ENCODE measurements around the gene MAGI2.
"Not testable (repeated sequence)": the region's sequence is repeated elsewhere in the genome, so short reads cannot be mapped to it uniquely, and the experiment has no call there.

Gene MAGI2

DNA sequence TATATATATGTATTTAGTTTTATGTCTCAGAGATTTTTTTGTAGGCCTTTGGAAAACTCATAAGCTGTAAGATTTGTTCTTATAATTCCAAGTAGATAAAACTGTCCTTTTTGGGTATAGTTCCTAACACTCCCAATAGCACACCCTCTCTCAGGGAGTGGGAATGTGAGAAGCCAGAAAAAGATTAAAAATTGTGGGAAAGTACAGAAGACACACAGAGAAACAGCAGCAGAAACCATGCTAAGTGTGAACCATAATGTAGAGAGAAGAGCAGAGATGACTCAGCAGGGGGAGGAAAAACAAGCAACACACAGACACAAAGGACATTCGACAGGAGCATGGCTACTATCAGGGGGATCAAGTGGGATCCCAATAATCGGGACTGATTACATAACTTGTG is 401.6 kb downstream of the MAGI2 start:
- no peak for DNase-seq (ENCODE audit: low read depth)

DNA sequence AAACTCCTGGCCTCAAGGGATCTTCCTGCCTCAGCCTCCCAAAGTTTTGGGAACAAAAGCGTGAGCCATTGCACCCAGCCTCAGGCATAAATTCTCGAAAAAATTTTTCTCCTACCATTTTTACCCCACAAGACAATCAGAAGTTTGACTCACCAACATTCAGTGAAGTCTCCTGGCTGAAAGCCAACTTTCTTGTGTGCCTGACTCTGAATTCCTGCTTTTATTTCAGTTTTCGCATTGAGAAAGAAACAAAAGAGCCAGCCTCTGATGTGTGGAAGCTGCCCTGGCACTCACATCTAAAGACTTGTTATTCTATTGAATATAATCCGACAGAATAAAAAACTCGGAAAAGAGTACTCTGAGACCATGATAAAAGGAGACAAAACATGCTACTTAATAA is 402.9 kb downstream of the MAGI2 start:
- DNase-seq (ENCODE audit: low read depth), result no peak

GRCh38 chr7:79046061-79046460 is 407.4 kb downstream of the MAGI2 start:
- DNase-seq (ENCODE audit: low read depth), result no peak

GRCh38 chr7:79037001-79037400 is 416.5 kb downstream of the MAGI2 start:
- DNase-seq (ENCODE audit: low read depth), result no peak

DNA sequence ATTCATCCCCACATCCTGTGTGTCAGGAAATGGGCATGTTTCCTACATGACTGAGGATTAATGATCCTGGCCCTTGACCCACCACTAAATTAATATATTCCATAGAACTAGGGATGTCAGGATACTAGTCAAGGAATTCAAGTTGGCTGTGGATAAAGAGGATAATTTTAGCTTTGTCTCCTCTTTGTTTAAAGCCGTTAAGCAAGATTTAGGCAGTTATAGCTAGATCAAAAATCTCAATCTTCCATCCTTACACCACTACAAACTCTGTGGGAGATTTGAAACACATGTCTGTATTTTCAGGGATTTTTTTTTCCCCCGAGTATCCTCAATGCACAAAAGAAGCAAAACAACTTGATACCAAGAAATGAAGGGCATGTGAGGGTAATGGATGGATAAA is 417.1 kb downstream of the MAGI2 start:
- DNase-seq (ENCODE audit: low read depth), result no peak

DNA sequence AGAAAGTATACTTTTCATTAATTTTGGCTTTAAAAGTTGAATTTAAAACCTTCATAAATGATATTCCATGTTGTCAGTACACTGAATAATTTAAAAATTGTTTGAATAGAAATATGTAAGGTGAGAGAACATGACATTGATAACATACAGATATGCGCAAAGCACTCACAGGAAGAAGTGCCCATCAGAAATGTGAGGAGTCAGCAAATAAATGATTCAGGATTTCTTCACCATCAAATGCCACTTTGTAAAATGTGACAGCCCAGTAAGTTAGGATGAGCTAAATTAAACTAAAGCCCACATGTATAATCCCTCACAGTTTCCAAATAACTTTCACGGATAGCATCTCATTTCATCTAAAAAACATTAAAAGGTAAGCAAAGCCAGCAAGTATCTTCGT is 417.6 kb downstream of the MAGI2 start:
- no peak for DNase-seq (ENCODE audit: low read depth)

GRCh38 chr7:79034730-79035129 is 418.7 kb downstream of the MAGI2 start:
- DNase-seq (ENCODE audit: low read depth), result no peak

DNA sequence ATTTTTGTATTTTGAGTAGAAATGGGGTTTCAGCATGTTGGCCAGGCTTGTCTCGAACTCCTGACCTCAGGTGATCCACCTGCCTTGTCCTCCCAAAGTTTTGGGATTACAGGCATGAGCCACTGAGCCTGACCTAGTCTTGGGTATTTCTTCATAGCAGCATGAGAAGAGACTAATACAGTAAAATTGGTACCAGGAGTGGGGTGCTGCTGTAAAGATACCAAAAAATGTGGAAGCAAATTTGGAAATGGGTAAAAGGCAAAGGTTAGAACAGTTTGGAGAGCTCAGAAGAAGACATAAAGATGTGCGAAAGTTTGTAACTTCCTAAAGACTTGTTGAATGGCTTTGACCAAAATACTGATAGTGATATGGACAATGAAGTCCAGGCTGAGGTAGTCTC is 433.8 kb downstream of the MAGI2 start:
- DNase-seq (ENCODE audit: low read depth), result not testable (repeated sequence)

GRCh38 chr7:79011921-79012320 is 441.5 kb downstream of the MAGI2 start:
- DNase-seq (ENCODE audit: low read depth), result no peak

DNA sequence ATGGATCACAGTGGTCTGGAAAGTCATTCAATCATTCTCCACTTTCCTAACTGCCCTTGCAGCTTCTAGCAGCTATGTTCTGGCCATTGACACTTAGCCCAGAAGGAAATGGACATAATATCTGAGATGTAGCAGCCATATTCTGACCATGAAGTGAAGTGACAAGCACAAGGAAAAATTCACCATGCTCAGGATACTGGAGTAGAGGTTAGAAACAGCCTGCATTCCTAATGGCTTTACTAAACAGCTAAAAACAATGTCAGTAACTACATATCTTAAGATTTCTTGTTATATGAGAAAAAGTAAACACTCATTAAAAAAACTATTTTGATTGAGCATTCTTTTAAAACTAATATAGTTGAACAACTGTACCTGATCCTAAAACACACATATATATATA is 443.8 kb downstream of the MAGI2 start:
- DNase-seq (ENCODE audit: low read depth), result no peak

GRCh38 chr7:79008786-79009185 is 444.7 kb downstream of the MAGI2 start:
- DNase-seq (ENCODE audit: low read depth), result no peak

- no peak for DNase-seq (ENCODE audit: low read depth)
Measured at GRCh38 chr7:78996013-78996412, 457.5 kb downstream of the MAGI2 start.

GRCh38 chr7:78993341-78993740 is 460.1 kb downstream of the MAGI2 start:
- no peak for DNase-seq (ENCODE audit: low read depth)

- DNase-seq (ENCODE audit: low read depth), result no peak
Measured at GRCh38 chr7:78985509-78985908, 468.0 kb downstream of the MAGI2 start.

DNA sequence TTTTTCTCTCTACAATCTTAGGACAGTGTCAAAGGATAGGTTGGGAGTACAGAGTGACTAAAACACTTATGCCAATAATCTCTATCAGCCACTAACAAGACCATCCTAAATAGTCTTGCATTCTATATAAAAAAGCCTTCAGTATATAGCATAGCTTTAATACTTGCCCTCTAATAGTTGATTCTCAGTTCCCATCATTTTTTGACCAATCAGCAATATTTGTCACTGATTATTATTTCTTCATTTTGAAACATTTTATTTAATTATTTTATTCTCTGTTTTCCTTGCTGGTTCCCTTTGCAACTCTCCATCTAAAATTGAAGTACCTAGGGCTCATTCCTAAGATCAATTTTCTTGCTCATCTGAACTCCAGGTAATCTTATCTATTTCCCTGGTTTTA is 470.0 kb downstream of the MAGI2 start:
- no peak for DNase-seq (ENCODE audit: low read depth)

DNA sequence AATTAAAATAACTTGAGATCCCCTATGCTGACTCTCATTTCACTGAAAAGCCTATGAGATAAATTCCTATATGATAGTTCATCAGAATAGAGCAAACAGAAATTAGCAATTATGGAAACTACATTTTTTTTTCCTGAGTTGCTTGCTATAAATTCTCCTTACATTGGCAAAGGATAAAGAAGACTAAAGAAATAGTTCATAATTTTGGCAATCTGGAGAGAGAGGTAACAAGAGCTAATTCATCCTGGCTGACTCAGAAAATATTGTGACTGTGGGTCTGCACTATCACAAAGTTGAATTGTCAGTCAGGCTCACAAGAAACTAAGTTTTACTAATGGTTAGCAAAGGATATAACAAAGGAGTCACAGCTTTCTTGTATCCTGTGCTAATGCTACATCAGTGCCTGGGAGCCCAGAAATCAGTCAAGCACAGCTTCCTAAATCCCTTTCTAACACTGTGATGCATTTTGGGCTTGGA is 483.0 kb downstream of the MAGI2 start:
- no peak for DNase-seq (ENCODE audit: low read depth)

DNA sequence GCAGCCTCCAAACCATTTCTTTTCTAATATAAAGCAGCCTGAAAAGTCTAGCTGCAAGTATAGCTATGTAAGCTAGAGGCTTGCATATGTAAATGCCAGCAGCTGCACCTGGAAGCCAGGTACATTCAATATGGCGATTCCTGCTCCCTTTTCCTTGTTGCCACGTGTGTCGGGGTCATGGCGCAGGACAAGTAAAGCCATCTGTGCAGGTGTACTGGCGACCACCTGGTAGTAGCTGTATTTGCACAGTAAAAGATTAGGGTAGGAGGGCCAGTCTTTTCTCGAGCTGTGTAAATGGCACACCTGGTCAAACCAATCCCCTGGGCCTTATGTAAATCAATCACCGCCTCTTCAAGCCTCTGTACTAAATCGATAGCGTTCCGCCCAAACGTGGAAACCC is 484.5 kb downstream of the MAGI2 start:
- no peak for DNase-seq (ENCODE audit: low read depth)

DNA sequence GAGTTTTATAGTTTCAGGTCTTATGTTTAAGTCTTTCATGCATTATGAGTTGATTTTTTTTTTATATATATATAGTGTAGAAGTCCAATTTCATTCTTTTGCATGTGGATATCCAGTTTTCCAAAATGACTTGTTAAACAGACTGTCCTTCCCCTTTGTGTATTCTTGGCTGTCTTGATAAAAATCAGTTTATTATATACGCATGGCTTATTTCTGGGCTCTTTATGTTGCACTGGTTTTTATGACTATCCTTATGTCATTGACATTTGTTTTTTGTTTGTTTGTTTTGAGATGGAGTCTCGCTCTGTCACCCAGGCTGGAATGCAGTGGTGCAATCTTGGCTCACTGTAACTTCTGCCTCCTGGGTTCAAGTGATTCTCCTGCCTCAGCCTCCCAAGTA is 485.9 kb downstream of the MAGI2 start:
- DNase-seq (ENCODE audit: low read depth), result not testable (repeated sequence)

- no peak for DNase-seq (ENCODE audit: low read depth)
Measured at GRCh38 chr7:78967046-78967445, 486.4 kb downstream of the MAGI2 start.

GRCh38 chr7:78959477-78959876 is 494.0 kb downstream of the MAGI2 start:
- no peak for DNase-seq (ENCODE audit: low read depth)

DNA sequence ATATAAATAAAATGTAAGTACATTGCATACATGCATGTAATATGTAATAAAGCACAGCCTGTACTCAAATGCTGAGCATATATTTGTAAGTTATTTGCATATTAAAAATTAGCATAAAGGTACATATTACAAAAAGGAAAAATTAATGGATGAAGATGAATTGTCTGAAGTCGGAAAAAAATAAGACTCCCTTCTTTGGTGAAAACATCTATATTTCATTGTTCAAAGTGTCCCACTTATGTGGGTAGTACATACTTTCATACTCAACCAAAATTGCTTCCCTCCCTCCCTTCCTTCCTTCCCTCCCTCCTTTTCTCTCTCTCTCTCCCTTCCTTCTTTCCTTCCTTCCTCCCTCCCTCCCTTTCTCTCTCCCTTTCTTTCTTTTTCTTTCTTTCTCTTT is 498.1 kb downstream of the MAGI2 start:
- DNase-seq (ENCODE audit: low read depth), result no peak

DNA sequence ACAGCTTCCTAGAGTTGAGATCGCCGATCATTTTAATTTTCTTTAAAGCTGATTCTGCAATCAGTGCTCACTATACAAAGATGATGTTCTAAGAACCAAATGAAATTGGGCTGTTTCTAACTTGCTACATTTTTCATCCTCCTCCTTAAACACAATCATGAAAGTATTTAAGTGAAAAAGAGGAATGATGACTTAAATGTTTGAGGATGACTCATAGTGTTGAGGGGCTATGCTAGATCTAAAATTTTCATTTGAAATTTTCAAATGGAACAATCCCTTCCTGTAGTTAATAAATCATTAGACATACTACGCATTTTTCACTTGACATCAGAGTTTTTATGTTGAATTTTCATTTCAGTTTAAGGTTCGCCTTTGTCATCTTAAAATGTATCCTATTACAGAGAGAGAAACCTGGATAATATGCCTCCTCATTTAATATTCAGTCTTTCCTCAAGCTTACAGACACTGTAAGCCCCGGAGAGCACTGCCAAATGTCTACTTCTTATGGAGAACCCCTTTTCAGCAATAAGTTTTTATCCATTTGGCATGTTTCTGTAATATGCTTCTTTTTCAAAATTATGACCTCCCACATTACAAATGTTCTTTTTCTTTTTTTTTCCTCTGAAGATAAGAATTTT is 499.6 kb downstream of the MAGI2 start:
- DNase-seq (ENCODE audit: low read depth), result no peak

- no peak for DNase-seq (ENCODE audit: low read depth)
Measured at GRCh38 chr7:78953090-78953489, 500.4 kb downstream of the MAGI2 start.

- DNase-seq (ENCODE audit: low read depth), result no peak
Measured at GRCh38 chr7:78939669-78940068, 513.8 kb downstream of the MAGI2 start.
